GM23248 (cell line): ENCODE data around the gene HSPG2. TPM values are rescaled to one million over a fixed set of nuclear protein-coding genes. Genes with fewer than 3 reads are reported as not detected.

ENCODE experiments used
- DNase-seq: peaks from one replicate; pipeline ENCODE4 v3.0.0-alpha.2; 2015
- H2AFZ ChIP-seq: fragments of 200-600 bp; sonication (generic); 2 replicates; pipeline ENCODE4 v1.6.1; 2016; ENCODE audit warnings: antibody characterized with exemption
- H3F3A ChIP-seq: fragments of 200-600 bp; sonication (generic); 2 replicates; pipeline ENCODE4 v1.6.1; 2016; ENCODE audit warnings: mild to moderate bottlenecking, antibody characterized with exemption, mixed run types; ENCODE audit not compliant: insufficient read depth
- H3K27ac ChIP-seq: fragments of 200-600 bp; sonication (generic); 2 replicates; pipeline ENCODE4 v1.5.1; 2016; ENCODE audit warnings: mild to moderate bottlenecking
- H3K27me3 ChIP-seq: fragments of 200-600 bp; sonication (generic); replicated peaks from 2 replicates; pipeline ENCODE4 v1.6.1; 2016; ENCODE audit warnings: mild to moderate bottlenecking; ENCODE audit not compliant: insufficient read depth
- H3K36me3 ChIP-seq: fragments of 200-600 bp; sonication (generic); 2 replicates; pipeline ENCODE4 v1.6.1; 2016; ENCODE audit warnings: low read depth, mild to moderate bottlenecking
- H3K4me1 ChIP-seq: fragments of 200-600 bp; sonication (generic); 2 replicates; pipeline ENCODE4 v1.6.1; 2016; ENCODE audit warnings: mild to moderate bottlenecking; ENCODE audit not compliant: insufficient read depth
- H3K4me2 ChIP-seq: fragments of 200-600 bp; sonication (generic); one replicate; pipeline ENCODE4 v1.6.1; 2016; ENCODE audit warnings: mild to moderate bottlenecking; ENCODE audit not compliant: unreplicated experiment
- H3K4me3 ChIP-seq: fragments of 200-600 bp; sonication (generic); 2 replicates; pipeline ENCODE4 v1.5.1; 2016; ENCODE audit warnings: mild to moderate bottlenecking
- H3K79me2 ChIP-seq: fragments of 200-600 bp; sonication (generic); 2 replicates; pipeline ENCODE4 v1.6.1; 2016; ENCODE audit warnings: mild to moderate bottlenecking; ENCODE audit not compliant: insufficient read depth
- H3K9ac ChIP-seq: fragments of 200-600 bp; sonication (generic); 2 replicates; pipeline ENCODE4 v1.6.1; 2016; ENCODE audit warnings: mild to moderate bottlenecking
- H3K9me2 ChIP-seq: fragments of 200-600 bp; sonication (generic); 2 replicates; pipeline ENCODE4 v1.6.1; 2016; ENCODE audit warnings: mixed run types, mild to moderate bottlenecking, moderate library complexity; ENCODE audit not compliant: insufficient read depth
- H3K9me3 ChIP-seq: fragments of 200-600 bp; sonication (generic); one replicate; pipeline ENCODE4 v1.6.1; 2017; ENCODE audit warnings: low read depth
- H4K20me1 ChIP-seq: fragments of 200-600 bp; sonication (generic); 2 replicates; pipeline ENCODE4 v1.6.0; 2016; ENCODE audit not compliant: insufficient read depth
- EZH2 ChIP-seq: fragments of 200-600 bp; sonication (generic); IDR thresholded peaks from 2 replicates; pipeline ENCODE4 v1.6.1; 2018; ENCODE audit warnings: antibody characterized with exemption, mild to moderate bottlenecking; ENCODE audit not compliant: insufficient read depth, poor library complexity, severe bottlenecking
- EZH2phosphoT487 ChIP-seq: fragments of 200-600 bp; sonication (generic); IDR thresholded peaks from 2 replicates; pipeline ENCODE4 v1.6.1; 2018; ENCODE audit warnings: antibody characterized with exemption, moderate library complexity, mild to moderate bottlenecking, low read depth; ENCODE audit not compliant: insufficient read depth
- WGBS, 2 experiments: methylation state at CpG; one replicate each; pipeline ENCODE4 v1.1.6; 2015 to 2017; ENCODE audit warnings: low lambda C conversion rate in 2 of 2, low coverage in 1 of 2; ENCODE audit errors: missing lambda C conversion rate in 2 of 2; 5-methylcytosine and 5-hydroxymethylcytosine counted together
- in situ Hi-C: fragments of 300-500 bp; cut with MboI; formaldehyde crosslinking; loops from 2 replicates; pipeline ENCODE4 v1.15.0; 2020
- polyA plus RNA-seq: library from polyadenylated mRNA; unstranded; fragments of >200 nt; fragmentation: Nextera tagmentation; extraction: Ambion mirVana; gene quantifications from 2 replicates; pipeline ENCODE4 v1.2.1, GENCODE V29; 2016
- total RNA-seq: library from RNA; depleted of rRNA; stranded (reverse); fragments of >200 nt; shearing (Covaris generic); gene quantifications from 2 replicates; pipeline ENCODE4 v1.2.3, GENCODE V29; 2014

HSPG2 gene
- total and polyA plus RNA-seq, 2 experiments from 2014 or later: 123 to 407 TPM

- H3F3A ChIP-seq: peaks cover 74% of the 10 kb centered on the region
- peak overlapping the region; percentile 65 for H3K4me2 ChIP-seq
- no peaks in the 10 kb centered on the region for H4K20me1 ChIP-seq
- peak; percentile 87 for DNase-seq
- no peak overlapping the region for H3K4me3 ChIP-seq
- H3K9me2 ChIP-seq: no peaks in the 10 kb centered on the region
- WGBS, 2 experiments: 11 to 15% methylated on average over 11 to 12 of the region's 12 CpGs
- peaks cover 77% of the 10 kb centered on the region for H3K4me1 ChIP-seq
- H3K79me2 ChIP-seq: peaks cover 82% of the 10 kb centered on the region
- no peaks in the 10 kb centered on the region; the same call in 1 of the 2 replicates for H3K36me3 ChIP-seq
- H3K9ac ChIP-seq: peak overlapping the region; percentile 80
- H3K27me3 ChIP-seq: no peaks in the 10 kb centered on the region
- peak overlapping the region; percentile 98 for H3K27ac ChIP-seq
- no peak for TF ChIP-seq EZH2phosphoT487
- no peak for TF ChIP-seq EZH2
- in situ Hi-C loops: no loop called here
- no peaks in the 10 kb centered on the region for H3K9me3 ChIP-seq
- no peak overlapping the region for H2AFZ ChIP-seq
Observed at GRCh38 chr1:21927533-21928237, 9.4 kb downstream of the HSPG2 start.

GRCh38 chr1:21926814-21927532, 10.1 kb downstream of the HSPG2 start:
- TF ChIP-seq EZH2 (no peak), EZH2phosphoT487 (no peak)

GRCh38 chr1:21926065-21926464, 11.0 kb downstream of the HSPG2 start:
- WGBS, 2 experiments: 69 to 73% methylated on average over 2 of the region's 2 CpGs
- H3K27ac ChIP-seq: peak overlapping the region; percentile 98
- no peaks in the 10 kb centered on the region for H3K9me3 ChIP-seq
- TF ChIP-seq EZH2phosphoT487 (no peak), EZH2 (no peak)
- peaks cover 76% of the 10 kb centered on the region for H3F3A ChIP-seq
- no peaks in the 10 kb centered on the region for H4K20me1 ChIP-seq
- no peak for DNase-seq
- H3K4me1 ChIP-seq: peaks cover 67% of the 10 kb centered on the region
- H3K9ac ChIP-seq: peak overlapping the region; percentile 80
- no peak overlapping the region for H2AFZ ChIP-seq
- no peaks in the 10 kb centered on the region for H3K9me2 ChIP-seq
- H3K4me3 ChIP-seq: no peak overlapping the region
- H3K79me2 ChIP-seq: peaks cover 93% of the 10 kb centered on the region
- no peaks in the 10 kb centered on the region; the same call in 1 of the 2 replicates for H3K36me3 ChIP-seq
- peak overlapping the region; percentile 65 for H3K4me2 ChIP-seq
- H3K27me3 ChIP-seq: no peaks in the 10 kb centered on the region
- in situ Hi-C loops: no loop called here

More at GRCh38 chr1:21926814-21927532, 10.1 kb downstream of the HSPG2 start:
- Histone ChIP-seq H3K27ac (peak overlapping the region; percentile 98), H3F3A (peaks cover 75% of the 10 kb centered on the region), H3K36me3 (no peaks in the 10 kb centered on the region; the same call in 1 of the 2 replicates), H3K4me2 (peak overlapping the region; percentile 65), H3K9me3 (no peaks in the 10 kb centered on the region), H3K4me1 (peaks cover 70% of the 10 kb centered on the region), H3K4me3 (no peak overlapping the region), H3K79me2 (peaks cover 84% of the 10 kb centered on the region), H3K9ac (peak overlapping the region; percentile 80), H4K20me1 (no peaks in the 10 kb centered on the region), H2AFZ (no peak overlapping the region), H3K9me2 (no peaks in the 10 kb centered on the region), H3K27me3 (no peaks in the 10 kb centered on the region)
- WGBS, 2 experiments: 1 to 6% methylated on average over 8 to 11 of the region's 11 CpGs
- peak; percentile 89 for DNase-seq
- in situ Hi-C loops: no loop called here

- H3F3A ChIP-seq: peaks cover 77% of the 10 kb centered on the region
- no peaks in the 10 kb centered on the region for H3K9me3 ChIP-seq
- peak overlapping the region; percentile 80 for H3K9ac ChIP-seq
- H2AFZ ChIP-seq: no peak overlapping the region
- peaks cover 93% of the 10 kb centered on the region for H3K79me2 ChIP-seq
- TF ChIP-seq EZH2: no peak
- no peak for TF ChIP-seq EZH2phosphoT487
- H3K4me3 ChIP-seq: no peak overlapping the region
- in situ Hi-C loops: no loop called here
- H3K27ac ChIP-seq: peak overlapping the region; percentile 98
- H3K9me2 ChIP-seq: no peaks in the 10 kb centered on the region
- H4K20me1 ChIP-seq: no peaks in the 10 kb centered on the region
- peak overlapping the region; percentile 65 for H3K4me2 ChIP-seq
- 61 to 63% methylated on average over 8 of the region's 8 CpGs for WGBS, 2 experiments
- H3K36me3 ChIP-seq: no peaks in the 10 kb centered on the region; the same call in 1 of the 2 replicates
- H3K27me3 ChIP-seq: no peaks in the 10 kb centered on the region
- H3K4me1 ChIP-seq: peaks cover 67% of the 10 kb centered on the region
- no peak for DNase-seq
Observed at GRCh38 chr1:21925334-21925940, 11.7 kb downstream of the HSPG2 start.
